ENCODE data around the gene TATDN2. TPM values are rescaled to one million over a fixed set of nuclear protein-coding genes. Genes with fewer than 3 reads are reported as not detected.
"Not testable (repeated sequence)": the region's sequence is repeated elsewhere in the genome, so short reads cannot be mapped to it uniquely, and the experiment has no call there.

TATDN2 gene
- total and polyA plus RNA-seq, 9 of the 15 experiments (the other 6 are each of a cell fraction or from before 2014, with no cell fraction given), result 5.2 to 44.7 (median 25.8) TPM

GRCh38 chr3:10294030-10294586 lies 45.8 kb downstream of the TATDN2 start (continued):
- TF ChIP-seq USF1 (CRISPR knock-in tag; IDR thresholded peaks at IDR 0.05) (peak; percentile 6; the same call in 1 of the 2 replicates), ZNF395 (CRISPR knock-in tag; IDR thresholded peaks at IDR 0.05) (no peak), HMBOX1 (IDR thresholded peaks at IDR 0.05) (no peak), ZNF445 (CRISPR knock-in tag; IDR thresholded peaks at IDR 0.05; ENCODE audit: low read depth) (no peak)

GRCh38 chr3:10298064-10298463 lies 49.8 kb downstream of the TATDN2 start:
- intact Hi-C loops (cut with micrococcal nuclease), result not testable (repeated sequence)

More at GRCh38 chr3:10298064-10298463, 49.8 kb downstream of the TATDN2 start:
- H3K27me3 ChIP-seq (ENCODE audit: control insufficient read depth in 2 of 2, insufficient read depth in 2 of 2, low read length in 2 of 2); H3K4me3 ChIP-seq; FAIRE-seq; H3K79me2 ChIP-seq (ENCODE audit: control insufficient read depth, insufficient read depth, low read length); H3K9me1 ChIP-seq (ENCODE audit: control insufficient read depth, insufficient read depth, low read length); BruUV-seq (replicated peaks); H2AFZ ChIP-seq (ENCODE audit: low read depth, low read length); H3K4me2 ChIP-seq (ENCODE audit: insufficient read depth, low read length); ATAC-seq; DNase-seq (ENCODE audit: extremely low read depth in 1 of 4, low spot score in 3 of 4); CTCF ChIA-PET (ENCODE audit: low intra/inter-chr PET ratio); H3K27ac ChIP-seq (ENCODE audit: extremely low read depth, low read depth, low read length); POLR2A ChIA-PET; H3K9ac ChIP-seq (ENCODE audit: insufficient read depth in 1 of 2, low read depth in 2 of 2, low read length in 2 of 2); H4K20me1 ChIP-seq (replicated peaks; ENCODE audit: control insufficient read depth, insufficient read depth, low read length); H3K9me3 ChIP-seq (replicated peaks; ENCODE audit: control insufficient read depth, insufficient read depth, low read depth, low read length); in situ Hi-C loops (cut with MboI): not testable (repeated sequence)
- WGBS (ENCODE audit: insufficient coverage, low coverage, missing lambda C conversion rate), result no CpG with 5 or more reads among the region's 1 CpG
- peak in 1 of 2 experiments; percentile 93 for TF ChIP-seq AFF1 (IDR thresholded peaks at IDR 0.05; ENCODE audit: low read depth in 1 of 2, partially characterized antibody in 2 of 2)
- Histone ChIP-seq H3K36me3 (ENCODE audit: control insufficient read depth, insufficient read depth, low read length) (peaks cover 59% of the 10 kb centered on the region), H3K4me1 (replicated peaks in 1 of 2; ENCODE audit: control insufficient read depth in 2 of 2, insufficient read depth in 2 of 2, low read length in 2 of 2) (peaks cover 2 to 13% of the 10 kb centered on the region in 2 experiments; a peak in 4 of 5 replicates)

Measured in K562 (cell line).